Progenitor cell of endocrine pancreas (in vitro differentiated cells): Measurements from ENCODE around the gene APEH. TPM values are rescaled to one million over a fixed set of nuclear protein-coding genes. Genes with fewer than 3 reads are reported as not detected.

ENCODE experiments used
- DNase-seq: peaks from one replicate; pipeline ENCODE4 v3.0.0; 2021; ENCODE audit warnings: low spot score; ENCODE audit not compliant: unreplicated experiment
- H3K27ac Mint-ChIP-seq: 2 replicates; pipeline ENCODE4 v1.8.0; 2021; ENCODE audit warnings: mild to moderate bottlenecking, moderate library complexity, mixed read lengths
- H3K27me3 Mint-ChIP-seq: 2 replicates; pipeline ENCODE4 v1.8.0; 2021; ENCODE audit warnings: mixed read lengths
- H3K36me3 Mint-ChIP-seq: 2 replicates; pipeline ENCODE4 v1.8.0; 2022; ENCODE audit warnings: mixed read lengths; ENCODE audit not compliant: insufficient read depth
- H3K4me1 Mint-ChIP-seq: 2 replicates; pipeline ENCODE4 v1.8.0; 2021; ENCODE audit warnings: low read depth, mixed read lengths
- H3K4me3 Mint-ChIP-seq: 2 replicates; pipeline ENCODE4 v1.8.0; 2021; ENCODE audit warnings: low read depth, mild to moderate bottlenecking, moderate library complexity, mixed read lengths
- H3K9me3 Mint-ChIP-seq: 2 replicates; pipeline ENCODE4 v1.8.0; 2021; ENCODE audit warnings: low read depth, mixed read lengths
- total RNA-seq: library from RNA; stranded (reverse); gene quantifications from 2 replicates; pipeline ENCODE4 v1.2.1, GENCODE V29; 2021
- TF ChIP-seq, protein P1 (sequence below): fragments of 200-600 bp; sonication (generic); IDR thresholded peaks from one replicate; pipeline ENCODE4 v1.5.0; 2021; ENCODE audit warnings: antibody characterized with exemption, mild to moderate bottlenecking; ENCODE audit not compliant: unreplicated experiment

APEH gene
- total RNA-seq, 1 donor from 2014 or later, result 160 TPM

DNA sequence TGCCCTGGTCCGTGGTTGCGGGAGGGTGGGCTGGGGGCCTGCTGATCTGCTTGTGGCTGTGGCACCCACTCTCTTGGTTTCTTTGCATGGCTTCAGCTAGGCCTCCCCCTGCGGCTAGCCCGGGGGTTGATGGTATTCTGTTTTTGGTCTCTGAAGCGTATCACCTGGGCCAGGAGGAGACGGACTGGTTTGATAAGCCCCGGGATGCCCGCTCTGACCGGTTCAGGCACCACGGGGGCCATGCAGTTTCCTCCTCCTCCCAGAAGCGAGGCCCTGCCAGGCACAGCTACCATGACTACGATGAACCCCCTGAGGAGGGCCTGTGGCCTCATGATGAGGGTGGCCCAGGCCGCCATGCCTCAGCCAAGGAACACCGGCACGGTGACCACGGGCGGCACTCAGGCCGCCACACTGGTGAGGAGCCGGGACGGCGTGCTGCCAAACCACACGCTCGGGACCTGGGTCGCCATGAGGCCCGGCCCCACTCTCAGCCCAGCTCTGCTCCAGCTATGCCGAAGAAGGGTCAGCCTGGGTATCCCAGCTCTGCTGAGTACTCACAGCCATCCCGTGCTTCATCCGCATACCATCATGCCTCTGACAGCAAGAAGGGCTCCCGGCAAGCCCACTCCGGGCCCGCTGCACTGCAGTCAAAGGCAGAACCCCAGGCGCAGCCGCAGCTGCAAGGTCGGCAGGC, 11.3 kb upstream of the APEH start:
- no peak overlapping the region for H3K27ac Mint-ChIP-seq
- TF ChIP-seq, protein P1, sequence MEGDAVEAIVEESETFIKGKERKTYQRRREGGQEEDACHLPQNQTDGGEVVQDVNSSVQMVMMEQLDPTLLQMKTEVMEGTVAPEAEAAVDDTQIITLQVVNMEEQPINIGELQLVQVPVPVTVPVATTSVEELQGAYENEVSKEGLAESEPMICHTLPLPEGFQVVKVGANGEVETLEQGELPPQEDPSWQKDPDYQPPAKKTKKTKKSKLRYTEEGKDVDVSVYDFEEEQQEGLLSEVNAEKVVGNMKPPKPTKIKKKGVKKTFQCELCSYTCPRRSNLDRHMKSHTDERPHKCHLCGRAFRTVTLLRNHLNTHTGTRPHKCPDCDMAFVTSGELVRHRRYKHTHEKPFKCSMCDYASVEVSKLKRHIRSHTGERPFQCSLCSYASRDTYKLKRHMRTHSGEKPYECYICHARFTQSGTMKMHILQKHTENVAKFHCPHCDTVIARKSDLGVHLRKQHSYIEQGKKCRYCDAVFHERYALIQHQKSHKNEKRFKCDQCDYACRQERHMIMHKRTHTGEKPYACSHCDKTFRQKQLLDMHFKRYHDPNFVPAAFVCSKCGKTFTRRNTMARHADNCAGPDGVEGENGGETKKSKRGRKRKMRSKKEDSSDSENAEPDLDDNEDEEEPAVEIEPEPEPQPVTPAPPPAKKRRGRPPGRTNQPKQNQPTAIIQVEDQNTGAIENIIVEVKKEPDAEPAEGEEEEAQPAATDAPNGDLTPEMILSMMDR, result no peak

DNA sequence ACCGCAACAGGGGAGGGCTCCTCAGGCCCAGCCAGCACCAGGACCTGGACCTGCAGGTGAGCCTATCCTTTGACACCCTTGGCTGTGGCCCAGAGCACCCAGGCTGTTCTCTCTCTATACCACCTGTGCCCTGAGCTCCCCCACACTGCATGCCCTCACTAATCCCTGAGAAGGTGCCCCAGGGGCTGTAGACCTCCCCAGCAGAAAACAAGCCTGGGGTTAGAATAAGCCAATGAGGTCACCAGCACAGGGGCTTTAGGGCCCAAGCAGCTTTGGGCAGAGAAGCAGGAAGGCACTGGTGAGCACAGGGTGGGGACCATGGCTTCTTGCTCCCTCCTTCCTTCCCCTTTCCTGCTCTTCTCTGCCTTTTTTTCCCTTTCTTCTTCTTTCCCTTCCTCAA, 10.3 kb upstream of the APEH start:
- Mint-ChIP-seq H3K36me3 (no peaks in the 10 kb centered on the region), H3K9me3 (no peaks in the 10 kb centered on the region), H3K27ac (no peak overlapping the region), H3K27me3 (no peaks in the 10 kb centered on the region), H3K4me1 (peaks cover 9% of the 10 kb centered on the region), H3K4me3 (no peak overlapping the region)
- no peak for DNase-seq
- TF ChIP-seq, protein P1, result no peak

More for the DNA sequence above, 11.3 kb upstream of the APEH start:
- Mint-ChIP-seq H3K27me3 (no peaks in the 10 kb centered on the region), H3K4me1 (peaks cover 8% of the 10 kb centered on the region), H3K4me3 (no peak overlapping the region), H3K36me3 (no peaks in the 10 kb centered on the region), H3K9me3 (no peaks in the 10 kb centered on the region)
- no peak for DNase-seq

DNA sequence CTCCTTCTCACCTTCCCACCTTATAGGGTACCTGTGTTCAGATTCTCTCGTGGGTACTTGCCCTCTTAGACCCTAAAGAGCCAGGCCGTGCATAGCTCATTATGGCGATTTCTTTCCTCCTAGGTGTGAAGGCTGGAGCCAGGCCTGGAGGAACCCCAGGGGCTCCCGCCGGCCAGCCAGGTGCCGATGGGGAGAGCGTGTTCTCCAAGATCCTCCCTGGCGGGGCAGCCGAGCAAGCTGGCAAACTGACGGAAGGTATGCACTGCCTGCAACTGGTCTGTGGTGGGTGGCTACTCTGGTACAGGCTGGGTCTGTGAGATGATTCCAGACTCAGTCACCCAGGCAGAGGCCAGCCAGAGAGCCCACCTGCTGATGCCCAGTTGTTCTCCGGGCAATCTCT, 9.9 kb upstream of the APEH start:
- Mint-ChIP-seq H3K27me3 (no peaks in the 10 kb centered on the region), H3K36me3 (no peaks in the 10 kb centered on the region), H3K27ac (no peak overlapping the region), H3K9me3 (no peaks in the 10 kb centered on the region), H3K4me1 (peaks cover 11% of the 10 kb centered on the region), H3K4me3 (no peak overlapping the region)
- DNase-seq, result no peak
- TF ChIP-seq, protein P1, result no peak

DNA sequence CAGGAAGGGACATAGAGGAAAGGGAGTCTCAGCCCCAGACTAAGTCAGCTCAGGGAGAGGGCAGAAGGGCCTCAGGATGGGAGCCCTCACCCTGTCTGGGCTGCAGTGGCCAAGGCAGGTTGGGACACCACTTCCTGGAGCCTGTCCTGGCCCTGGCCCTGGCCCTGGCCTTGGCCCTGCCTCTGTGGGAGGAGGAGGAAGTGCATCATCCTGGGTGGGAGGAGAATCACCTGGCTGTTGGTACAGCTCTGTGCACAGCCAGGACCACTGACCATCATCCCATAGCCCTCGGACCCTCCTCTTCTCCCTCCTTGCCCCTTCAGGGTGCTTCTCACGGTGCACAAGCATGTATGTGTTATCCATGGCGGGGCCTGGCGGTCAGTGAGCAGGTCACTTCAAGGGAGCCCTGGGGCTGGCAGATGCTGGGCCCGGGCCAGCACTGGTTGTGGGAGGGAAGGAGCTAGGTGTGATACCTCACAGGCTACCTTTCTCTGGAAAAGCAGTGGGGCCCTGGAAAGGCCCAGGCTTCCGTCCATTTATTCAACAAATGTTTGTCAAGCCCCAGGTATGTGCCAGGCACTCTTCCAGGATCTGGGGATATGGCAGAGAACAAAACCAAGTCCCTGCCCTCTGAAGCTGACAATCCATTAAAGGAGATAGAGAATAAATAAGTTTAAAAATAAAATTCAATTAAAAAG, 8.2 kb upstream of the APEH start:
- TF ChIP-seq, protein P1, result no peak
- Mint-ChIP-seq H3K27me3 (no peaks in the 10 kb centered on the region), H3K27ac (peak overlapping the region; percentile 70), H3K36me3 (no peaks in the 10 kb centered on the region), H3K4me1 (peaks cover 11% of the 10 kb centered on the region), H3K4me3 (no peak overlapping the region), H3K9me3 (no peaks in the 10 kb centered on the region)
- DNase-seq, result no peak

DNA sequence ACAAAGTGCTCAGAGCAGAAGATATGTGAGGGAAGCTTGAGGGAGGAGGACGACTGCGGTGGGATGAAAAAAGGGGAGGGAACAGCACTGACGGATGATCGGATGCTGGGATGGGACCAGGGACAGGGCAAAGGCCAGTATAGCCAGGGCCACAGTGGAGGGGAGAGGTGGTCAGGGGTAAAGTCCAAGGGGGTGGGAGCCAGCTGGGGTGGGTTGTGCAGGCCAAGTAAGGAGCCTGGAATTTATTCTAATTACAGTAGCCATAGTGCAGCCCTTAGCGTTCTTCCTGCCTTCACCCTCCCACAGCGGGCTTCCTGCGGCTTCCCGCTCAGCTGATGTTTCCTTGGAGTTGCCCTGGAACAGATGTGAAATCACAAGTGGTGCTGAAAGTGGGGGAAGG, 7.6 kb upstream of the APEH start:
- peaks cover 13% of the 10 kb centered on the region for H3K4me1 Mint-ChIP-seq
- H3K36me3 Mint-ChIP-seq, result no peaks in the 10 kb centered on the region
- no peak overlapping the region for H3K27ac Mint-ChIP-seq
- no peak for DNase-seq
- no peak overlapping the region for H3K4me3 Mint-ChIP-seq
- TF ChIP-seq, protein P1, result no peak
- H3K9me3 Mint-ChIP-seq, result no peaks in the 10 kb centered on the region
- H3K27me3 Mint-ChIP-seq, result no peaks in the 10 kb centered on the region
